ENCODE measurements around the gene SPACA7. TPM values are rescaled to one million over a fixed set of nuclear protein-coding genes. Genes with fewer than 3 reads are reported as not detected.

Gene SPACA7
- total and polyA plus RNA-seq, 4 donors: not detected

- no peak overlapping the region for H3K4me3 ChIP-seq (ENCODE audit: low read depth in 1 of 3, low read length in 3 of 3)
- DNase-seq (ENCODE audit: low spot score): no peak
- TF ChIP-seq JUND (IDR thresholded peaks at IDR 0.05) (no peak), EGR1 (IDR thresholded peaks at IDR 0.05; ENCODE audit: low read depth in 2 of 2) (no peak), HNF4G (IDR thresholded peaks at IDR 0.05) (no peak), FOXA2 (IDR thresholded peaks at IDR 0.05) (no peak), TAF1 (conservative IDR thresholded peaks at IDR 0.05) (no peak), NR2F2 (IDR thresholded peaks at IDR 0.05) (no peak), ZBTB33 (IDR thresholded peaks at IDR 0.05) (no peak), FOXA1 (IDR thresholded peaks at IDR 0.05) (no peak), RAD21 (IDR thresholded peaks at IDR 0.05) (no peak), YY1 (IDR thresholded peaks at IDR 0.05) (no peak), HNF4A (conservative IDR thresholded peaks at IDR 0.05) (no peak), RXRA (IDR thresholded peaks at IDR 0.05) (no peak), CTCF (IDR thresholded peaks at IDR 0.05; ENCODE audit: low read depth, low read length, missing input control) (no peak), MAX (IDR thresholded peaks at IDR 0.05) (no peak)
- TF ChIP-seq, protein P1, sequence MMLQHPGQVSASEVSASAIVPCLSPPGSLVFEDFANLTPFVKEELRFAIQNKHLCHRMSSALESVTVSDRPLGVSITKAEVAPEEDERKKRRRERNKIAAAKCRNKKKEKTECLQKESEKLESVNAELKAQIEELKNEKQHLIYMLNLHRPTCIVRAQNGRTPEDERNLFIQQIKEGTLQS (IDR thresholded peaks at IDR 0.05): no peak
- TF ChIP-seq, protein P2, sequence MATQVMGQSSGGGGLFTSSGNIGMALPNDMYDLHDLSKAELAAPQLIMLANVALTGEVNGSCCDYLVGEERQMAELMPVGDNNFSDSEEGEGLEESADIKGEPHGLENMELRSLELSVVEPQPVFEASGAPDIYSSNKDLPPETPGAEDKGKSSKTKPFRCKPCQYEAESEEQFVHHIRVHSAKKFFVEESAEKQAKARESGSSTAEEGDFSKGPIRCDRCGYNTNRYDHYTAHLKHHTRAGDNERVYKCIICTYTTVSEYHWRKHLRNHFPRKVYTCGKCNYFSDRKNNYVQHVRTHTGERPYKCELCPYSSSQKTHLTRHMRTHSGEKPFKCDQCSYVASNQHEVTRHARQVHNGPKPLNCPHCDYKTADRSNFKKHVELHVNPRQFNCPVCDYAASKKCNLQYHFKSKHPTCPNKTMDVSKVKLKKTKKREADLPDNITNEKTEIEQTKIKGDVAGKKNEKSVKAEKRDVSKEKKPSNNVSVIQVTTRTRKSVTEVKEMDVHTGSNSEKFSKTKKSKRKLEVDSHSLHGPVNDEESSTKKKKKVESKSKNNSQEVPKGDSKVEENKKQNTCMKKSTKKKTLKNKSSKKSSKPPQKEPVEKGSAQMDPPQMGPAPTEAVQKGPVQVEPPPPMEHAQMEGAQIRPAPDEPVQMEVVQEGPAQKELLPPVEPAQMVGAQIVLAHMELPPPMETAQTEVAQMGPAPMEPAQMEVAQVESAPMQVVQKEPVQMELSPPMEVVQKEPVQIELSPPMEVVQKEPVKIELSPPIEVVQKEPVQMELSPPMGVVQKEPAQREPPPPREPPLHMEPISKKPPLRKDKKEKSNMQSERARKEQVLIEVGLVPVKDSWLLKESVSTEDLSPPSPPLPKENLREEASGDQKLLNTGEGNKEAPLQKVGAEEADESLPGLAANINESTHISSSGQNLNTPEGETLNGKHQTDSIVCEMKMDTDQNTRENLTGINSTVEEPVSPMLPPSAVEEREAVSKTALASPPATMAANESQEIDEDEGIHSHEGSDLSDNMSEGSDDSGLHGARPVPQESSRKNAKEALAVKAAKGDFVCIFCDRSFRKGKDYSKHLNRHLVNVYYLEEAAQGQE (IDR thresholded peaks at IDR 0.05): no peak
- peaks cover 2 to 10% (median 6%) of the 10 kb centered on the region in 4 donors for H3K4me1 ChIP-seq (ENCODE audit: control insufficient read depth in 4 of 4, insufficient read depth in 4 of 4, low read length in 3 of 4)
- H3K9me3 ChIP-seq (ENCODE audit: control insufficient read depth in 4 of 4, low read length in 3 of 4): no peaks in the 10 kb centered on the region
- no peaks in the 10 kb centered on the region for H3K27me3 ChIP-seq (ENCODE audit: control insufficient read depth in 4 of 4, insufficient read depth in 4 of 4, low read length in 3 of 4)
- no peak overlapping the region for H3K9ac ChIP-seq (ENCODE audit: low read depth in 1 of 2, low read length in 2 of 2)
- no peak overlapping the region for H3K27ac ChIP-seq (ENCODE audit: low read depth in 1 of 2, low read length in 2 of 2)
- peaks cover 0 to 5% (median 3%) of the 10 kb centered on the region in 4 donors for H3K36me3 ChIP-seq (ENCODE audit: control insufficient read depth in 4 of 4, insufficient read depth in 3 of 4, low read depth in 1 of 4, low read length in 3 of 4)
Measured at GRCh38 chr13:112481458-112481857, 105.3 kb downstream of the SPACA7 start.

- Histone ChIP-seq H3K9ac (ENCODE audit: low read depth in 1 of 2, low read length in 2 of 2) (no peak overlapping the region), H3K9me3 (ENCODE audit: control insufficient read depth in 4 of 4, low read length in 3 of 4) (no peaks in the 10 kb centered on the region), H3K27ac (ENCODE audit: low read depth in 1 of 2, low read length in 2 of 2) (no peak overlapping the region), H3K4me1 (ENCODE audit: control insufficient read depth in 4 of 4, insufficient read depth in 4 of 4, low read length in 3 of 4) (no peaks in the 10 kb centered on the region), H3K27me3 (ENCODE audit: control insufficient read depth in 4 of 4, insufficient read depth in 4 of 4, low read length in 3 of 4) (no peaks in the 10 kb centered on the region), H3K36me3 (ENCODE audit: control insufficient read depth in 4 of 4, insufficient read depth in 3 of 4, low read depth in 1 of 4, low read length in 3 of 4) (peaks cover 0 to 9% (median 5%) of the 10 kb centered on the region in 4 donors), H3K4me3 (ENCODE audit: low read depth in 1 of 3, low read length in 3 of 3) (no peak overlapping the region)
- TF ChIP-seq NR2F2 (IDR thresholded peaks at IDR 0.05) (no peak), RXRA (IDR thresholded peaks at IDR 0.05) (no peak), GABPA (IDR thresholded peaks at IDR 0.05 in 1 of 2, conservative IDR thresholded peaks at IDR 0.05 in 1 of 2) (no peak), HNF4G (IDR thresholded peaks at IDR 0.05) (no peak), HNF4A (conservative IDR thresholded peaks at IDR 0.05) (no peak)
- no peak for DNase-seq (ENCODE audit: low spot score)
- 94% methylated on average over 7 of the region's 7 CpGs for WGBS
Measured at GRCh38 chr13:112483299-112483698, 107.1 kb downstream of the SPACA7 start.

Other genes starting within 250 kb of the SPACA7 start
- gene TUBGCP3, start 211.8 kb downstream of the SPACA7 start, total RNA-seq: 10 to 100 TPM; 24.8 to 31.0 TPM
- gene TUBGCP3, start 211.8 kb downstream of the SPACA7 start, polyA plus RNA-seq: 1 to 10 TPM; 6.7 to 9.8 TPM